Stimulated activated CD8-positive, alpha-beta memory T cell treated with anti-CD3 and anti-CD28 coated beads, Interleukin-4, amount 100 ng/mL, for 24 hours (primary cell): Measurements from ENCODE around the gene MBD3L2B.

Experiments
- DNase-seq: peaks from one replicate; pipeline ENCODE4 v3.0.0-alpha.2; 2020; ENCODE audit warnings: low read depth

The MBD3L2B gene

DNA sequence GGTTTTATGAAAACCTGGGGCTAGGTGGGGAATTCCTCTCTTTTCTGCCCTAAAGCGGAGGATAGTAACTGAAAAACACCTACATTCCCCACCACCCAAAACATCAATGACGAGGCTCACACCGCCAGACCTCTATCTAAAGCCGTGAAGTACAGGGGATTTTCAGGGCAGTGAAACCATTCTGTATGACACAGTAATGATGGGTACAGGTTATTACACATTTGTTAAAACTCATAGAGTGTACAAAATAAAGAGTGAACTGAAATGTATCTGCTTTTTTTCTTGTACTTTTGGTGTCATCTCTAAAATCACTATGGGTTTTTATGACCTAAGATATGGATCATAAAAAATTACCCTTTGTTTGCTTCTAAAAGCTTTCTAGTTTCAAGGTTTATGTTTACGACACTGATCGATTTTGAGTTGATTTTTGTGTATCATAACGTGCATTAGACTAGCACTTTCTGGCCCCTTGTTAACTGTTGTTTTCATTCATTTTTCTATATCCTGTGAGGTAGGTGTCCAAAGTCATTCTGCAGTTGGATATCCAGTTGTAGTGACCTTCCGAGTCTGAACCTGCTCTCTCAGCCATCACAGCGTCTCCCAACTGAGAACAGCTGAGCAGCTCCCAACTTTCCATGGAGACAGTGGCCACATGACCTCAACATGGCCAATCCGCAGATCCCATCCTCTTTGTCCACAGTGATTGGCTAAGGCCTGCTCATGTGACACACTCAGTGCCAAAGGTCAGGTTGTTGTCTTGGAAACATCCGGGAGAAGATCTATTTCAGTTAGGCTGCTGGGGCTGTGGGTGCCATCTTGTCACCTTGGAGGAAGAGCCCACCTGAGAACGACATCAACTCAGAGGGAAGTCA lies 10.3 kb downstream of the MBD3L2B start:
- no peak for DNase-seq

DNA sequence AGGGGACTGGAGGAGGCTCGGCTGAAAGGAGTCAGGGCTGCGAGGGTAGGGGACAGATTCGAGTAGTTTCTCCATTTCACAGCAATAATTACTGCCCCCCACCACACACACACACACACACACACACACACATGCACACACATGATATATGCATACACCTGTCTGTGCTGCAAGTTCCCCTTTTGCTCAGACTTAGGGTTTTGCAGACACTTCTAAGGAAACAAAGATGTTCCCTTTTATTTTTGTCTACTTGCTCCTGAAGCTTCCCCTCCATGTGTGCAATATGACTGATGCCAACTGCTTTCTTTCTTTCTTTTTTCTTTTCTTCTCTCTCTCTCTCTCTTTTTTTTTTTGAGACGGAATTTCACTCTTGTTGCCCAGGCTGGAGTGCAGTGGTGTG lies 13.4 kb downstream of the MBD3L2B start:
- no peak for DNase-seq

DNA sequence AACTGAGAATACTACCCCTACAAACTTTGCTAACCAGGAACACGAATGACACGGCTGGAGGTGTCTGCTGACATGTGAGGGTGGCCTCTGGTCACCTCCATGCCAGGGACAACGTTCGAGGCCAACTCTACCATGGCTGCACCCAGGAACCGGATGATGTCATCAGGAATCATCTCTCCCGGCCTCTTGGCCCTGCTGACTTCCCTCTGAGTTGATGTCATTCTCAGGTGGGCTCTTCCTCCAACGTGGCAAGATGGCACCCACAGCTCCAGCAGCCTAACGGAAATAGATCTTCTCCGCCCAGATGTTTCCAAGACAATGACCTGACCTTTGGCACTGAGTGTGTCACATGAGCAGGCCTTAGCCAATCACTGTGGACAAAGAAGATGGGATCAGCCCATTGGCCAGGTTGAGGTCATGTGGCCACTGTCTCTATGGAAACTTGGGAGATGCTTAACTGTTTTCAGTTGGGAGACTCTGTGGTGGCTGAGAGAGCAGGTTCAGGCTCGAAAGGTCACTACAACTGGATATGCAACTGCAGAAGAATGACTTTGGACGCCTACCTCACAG lies 15.0 kb downstream of the MBD3L2B start:
- no peak for DNase-seq

DNA sequence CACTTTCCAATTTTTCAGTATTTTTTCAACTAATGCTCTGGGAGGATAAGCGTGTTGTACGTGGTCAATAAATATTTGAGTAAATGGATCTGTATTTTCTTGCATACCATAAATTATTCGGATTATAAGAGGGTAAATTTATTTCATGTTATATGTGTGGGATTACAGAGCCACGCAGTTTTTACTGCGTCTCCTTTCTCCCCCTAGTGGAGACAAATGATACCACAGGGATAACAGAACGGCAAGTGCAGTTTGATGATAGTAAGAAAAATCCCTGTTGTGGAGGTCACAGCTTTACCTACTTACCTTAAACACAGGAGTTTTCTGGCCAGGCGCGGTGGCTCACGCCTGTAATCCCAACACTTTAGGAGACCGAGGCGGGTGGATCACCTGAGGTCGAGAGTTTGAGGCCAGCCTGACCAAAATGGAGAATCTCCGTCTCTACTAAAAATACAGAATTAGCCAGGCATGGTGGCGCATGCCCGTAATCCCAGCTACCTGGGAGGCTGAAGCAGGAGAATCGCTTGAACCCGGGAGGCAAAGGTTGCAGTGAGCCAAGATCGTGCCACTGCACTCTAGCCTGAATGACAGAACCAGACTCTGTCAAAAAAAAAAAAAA lies 16.8 kb downstream of the MBD3L2B start:
- DNase-seq: no peak

DNA sequence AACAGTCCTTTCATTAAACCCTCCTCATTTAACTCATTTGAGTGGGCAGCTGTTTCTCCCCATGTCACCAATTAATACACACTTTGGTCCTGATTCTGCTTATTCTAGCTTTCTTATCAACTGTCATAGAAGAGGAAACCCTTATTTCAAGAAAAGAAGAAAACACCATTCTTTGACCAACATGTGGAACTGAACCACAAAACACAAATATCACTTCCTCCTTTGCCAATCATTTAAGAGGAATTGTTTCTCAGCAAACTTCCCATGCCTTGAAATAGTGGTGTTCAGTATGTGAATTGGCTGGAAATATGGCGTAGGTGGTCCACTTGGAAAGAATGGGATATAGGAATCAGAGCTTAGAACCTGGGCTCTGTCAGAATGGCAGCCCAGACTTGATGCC lies 20.4 kb downstream of the MBD3L2B start:
- DNase-seq: no peak

DNA sequence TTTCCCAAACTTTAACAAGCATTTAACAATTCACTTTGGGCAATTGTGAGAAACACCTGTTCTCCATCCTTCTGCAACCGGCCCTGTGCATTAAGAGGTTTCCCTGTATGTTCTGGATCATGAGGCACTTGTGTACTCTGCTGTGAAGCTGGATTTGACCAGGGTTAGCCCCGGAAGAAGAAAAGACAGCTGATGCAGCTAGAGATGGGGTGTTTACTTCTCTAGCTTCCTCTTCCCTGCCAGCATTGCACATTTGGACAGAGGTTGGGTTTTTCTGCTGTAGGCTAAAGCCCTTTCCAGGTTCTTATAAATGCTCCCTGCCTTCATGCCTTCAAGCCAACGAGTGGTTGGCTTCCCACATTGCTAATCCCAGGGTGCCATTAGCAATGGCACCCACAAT lies 20.9 kb downstream of the MBD3L2B start:
- no peak for DNase-seq

DNA sequence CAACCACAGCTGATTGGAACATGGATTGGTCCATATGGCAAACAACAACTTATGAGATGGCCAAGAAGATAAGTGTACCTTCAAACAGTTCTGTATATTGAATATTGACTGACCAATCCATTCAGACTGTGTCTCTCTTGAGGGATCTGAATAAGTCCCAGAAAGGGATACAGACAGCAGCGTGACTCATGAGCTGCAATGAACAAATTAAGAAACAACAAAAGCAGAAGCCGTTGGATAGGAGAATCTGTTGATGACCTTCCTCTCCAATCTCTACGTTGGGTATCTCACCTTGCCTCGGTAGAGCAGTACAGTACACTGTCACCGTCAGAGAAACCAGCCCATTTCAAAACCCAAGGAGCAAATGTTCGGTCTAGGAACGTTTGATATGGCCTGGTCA lies 21.3 kb downstream of the MBD3L2B start:
- DNase-seq: no peak

DNA sequence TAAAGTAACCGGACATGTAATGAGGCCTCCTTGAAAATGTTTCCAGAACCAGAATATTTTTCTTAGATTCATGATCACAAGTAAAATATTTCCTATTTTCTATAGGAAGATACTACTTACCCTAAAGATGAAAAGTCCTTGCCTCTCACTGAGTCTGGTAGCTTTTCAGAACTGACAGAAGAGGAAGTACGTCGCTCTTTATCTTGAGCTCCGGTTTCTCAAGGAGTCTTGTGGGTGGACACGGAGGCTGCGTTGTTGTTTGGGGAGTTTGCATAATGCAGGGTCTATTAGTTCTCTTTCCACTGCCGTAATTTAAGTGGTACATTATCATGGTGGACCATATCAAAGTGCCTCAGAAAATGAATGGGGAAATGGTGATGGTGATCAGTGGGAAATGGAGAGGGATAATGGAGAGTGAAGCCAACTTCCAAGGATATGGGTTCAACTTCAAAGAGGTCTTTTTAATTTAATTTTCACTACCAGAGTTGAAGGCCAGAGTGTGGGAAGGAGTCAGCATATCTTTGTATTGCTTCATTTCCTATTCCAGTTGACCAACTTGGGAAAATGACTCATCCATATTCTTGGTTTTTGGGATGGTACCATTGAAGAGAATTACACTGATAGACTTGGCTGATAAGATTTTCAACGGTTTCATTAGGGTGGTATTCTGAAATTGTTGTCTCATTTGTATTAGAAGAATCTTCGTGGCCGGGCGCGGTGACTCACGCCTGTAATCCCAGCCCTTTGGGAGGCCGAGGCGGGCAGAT lies 23.4 kb downstream of the MBD3L2B start:
- DNase-seq: no peak

DNA sequence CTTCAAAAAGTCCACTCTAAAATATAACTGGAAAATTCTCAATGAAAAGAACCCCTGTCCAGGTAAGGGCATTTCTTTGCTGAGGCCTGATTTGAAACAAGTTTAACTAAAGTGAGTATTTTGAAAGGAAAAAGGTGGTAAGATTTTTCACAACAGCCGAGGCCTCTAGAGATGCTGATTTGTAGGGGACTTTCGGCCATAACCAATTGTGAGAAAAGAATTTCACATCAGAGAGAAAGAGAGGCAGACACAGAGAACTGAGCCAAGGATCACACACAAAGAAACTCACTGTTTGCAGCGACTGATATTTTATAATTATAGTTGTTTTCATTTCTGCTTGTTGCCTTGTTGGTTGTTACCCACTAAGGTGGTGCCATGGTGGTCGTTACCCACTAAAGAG lies 24.4 kb downstream of the MBD3L2B start:
- DNase-seq: no peak

DNA sequence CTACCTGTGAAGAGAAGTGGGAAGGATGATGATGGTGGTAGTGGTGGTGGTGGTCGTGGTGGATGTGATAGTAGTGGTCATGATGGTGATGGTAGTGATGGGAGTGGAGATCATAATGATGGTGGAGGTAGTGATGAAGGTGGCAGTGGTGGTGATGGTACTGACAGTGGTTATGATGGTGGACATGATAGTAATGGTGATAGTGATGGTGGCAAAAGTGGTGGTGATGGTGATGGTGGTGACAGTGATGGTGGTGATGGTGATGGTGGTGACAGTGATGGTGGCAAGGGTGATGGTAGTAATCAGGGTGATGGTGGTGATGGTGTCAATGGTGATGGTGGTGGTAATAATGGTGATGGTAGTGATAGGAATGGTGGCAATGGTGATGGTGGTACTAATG lies 26.2 kb downstream of the MBD3L2B start:
- DNase-seq: no peak

DNA sequence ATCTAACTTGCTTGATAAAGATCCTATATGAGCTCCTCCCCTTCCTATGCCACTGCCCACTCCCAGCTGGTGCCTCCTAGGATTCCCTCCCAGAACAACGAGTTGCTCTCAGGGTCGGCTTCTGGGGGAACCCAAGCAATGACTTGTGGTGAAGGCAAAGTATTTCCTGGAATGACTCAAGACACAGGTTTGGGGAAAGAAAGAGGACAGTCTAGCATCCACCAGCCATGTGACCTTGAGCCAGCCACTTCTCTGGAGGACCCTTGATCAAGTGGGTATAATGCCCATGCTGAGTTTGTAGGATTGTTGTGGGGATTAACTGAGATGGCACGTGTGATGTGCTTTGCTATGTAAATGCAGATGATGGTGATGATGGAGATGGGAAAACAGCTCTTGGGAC lies 33.0 kb downstream of the MBD3L2B start:
- no peak for DNase-seq

DNA sequence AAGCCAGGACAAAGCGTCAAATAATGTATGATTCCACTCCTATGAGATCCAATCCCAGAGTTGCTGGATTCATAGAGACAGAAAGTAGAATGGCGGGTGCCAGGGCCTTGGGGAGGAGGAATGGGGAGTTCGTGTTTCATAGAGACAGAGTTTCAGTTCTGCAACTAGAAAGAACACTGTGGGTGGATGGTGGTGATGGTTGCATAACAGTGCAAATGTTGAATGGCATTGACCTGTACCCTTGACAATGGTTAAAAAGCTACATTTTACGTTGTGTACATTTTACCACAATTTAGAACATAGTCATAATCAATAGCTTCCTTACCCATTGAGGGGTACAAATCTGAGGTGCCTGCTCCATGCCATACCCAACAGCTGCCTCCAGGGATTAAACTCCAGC lies 33.4 kb downstream of the MBD3L2B start:
- no peak for DNase-seq

DNA sequence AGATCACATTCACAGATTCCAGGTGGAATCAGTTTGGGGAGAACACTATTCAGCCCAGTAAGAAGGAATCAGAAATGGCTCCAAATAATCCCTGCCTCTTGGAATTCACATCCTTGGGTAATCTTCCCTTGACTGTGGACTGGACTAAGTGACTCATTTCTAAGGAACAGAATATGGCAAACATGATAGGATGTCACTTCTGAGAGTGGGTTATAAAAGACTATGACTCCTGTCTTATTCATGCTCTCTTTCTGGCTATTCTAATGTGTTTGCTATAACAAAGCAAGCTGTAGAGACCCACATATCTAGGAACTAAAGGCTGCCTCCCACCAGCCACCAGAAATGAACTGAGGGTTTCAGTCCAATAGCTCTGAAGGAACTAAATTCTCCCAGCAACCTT lies 37.8 kb downstream of the MBD3L2B start:
- DNase-seq: no peak

DNA sequence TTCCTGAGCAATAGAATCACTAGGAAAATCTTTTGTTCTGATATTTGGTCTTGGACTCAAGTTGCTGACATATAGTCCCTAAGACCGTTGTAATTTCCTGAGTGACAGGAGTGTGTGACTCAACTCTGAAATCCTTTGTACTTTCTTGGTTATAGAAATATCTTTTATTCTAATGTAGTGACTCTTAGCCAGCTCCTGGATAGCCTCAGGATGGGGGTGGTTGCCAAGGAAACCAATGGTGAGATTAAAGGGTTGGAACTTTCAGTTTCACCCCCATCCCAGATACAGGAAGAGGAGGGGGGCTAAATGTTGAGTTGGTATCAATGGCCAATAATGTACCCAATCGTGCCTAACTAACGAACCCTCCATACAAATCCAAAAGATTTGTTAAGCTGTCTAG lies 41.8 kb downstream of the MBD3L2B start:
- no peak for DNase-seq

DNA sequence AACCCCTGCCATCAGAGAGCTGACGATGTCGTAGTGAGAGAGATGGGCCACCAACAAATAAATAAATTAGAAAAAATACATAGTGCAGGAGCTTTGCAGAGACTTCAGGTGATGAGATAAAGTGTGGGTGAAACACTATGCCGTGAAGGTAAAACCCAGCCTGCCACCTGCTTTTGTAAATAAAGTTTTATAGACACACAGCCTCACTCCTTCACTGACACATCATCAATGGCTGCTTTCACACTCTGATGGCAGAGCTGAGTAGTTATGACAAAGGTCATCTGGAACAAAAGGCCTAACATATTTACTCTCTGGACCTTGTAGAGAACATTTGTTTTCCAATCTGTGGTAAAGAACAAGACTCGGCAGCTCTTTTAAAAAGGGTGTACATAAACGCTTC lies 45.0 kb downstream of the MBD3L2B start:
- DNase-seq: no peak

DNA sequence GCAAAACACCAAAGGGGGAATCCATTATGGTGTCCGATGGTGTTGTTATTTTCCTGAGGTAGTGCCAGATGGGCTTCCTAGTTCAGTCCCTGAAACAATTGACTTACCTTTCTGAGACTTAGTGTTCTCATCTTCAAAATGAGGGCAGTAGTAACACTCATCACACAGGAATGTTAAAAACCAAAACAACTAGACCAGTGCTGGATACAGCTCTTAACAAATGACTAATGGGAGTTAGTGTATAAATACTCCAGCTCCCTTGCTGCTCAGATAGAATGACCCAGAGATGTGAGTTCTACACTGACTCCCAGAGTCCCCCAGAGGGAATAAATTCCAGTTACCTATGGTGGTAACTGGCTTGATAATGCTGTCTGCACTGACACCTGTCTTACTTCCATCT lies 49.9 kb downstream of the MBD3L2B start:
- no peak for DNase-seq

DNA sequence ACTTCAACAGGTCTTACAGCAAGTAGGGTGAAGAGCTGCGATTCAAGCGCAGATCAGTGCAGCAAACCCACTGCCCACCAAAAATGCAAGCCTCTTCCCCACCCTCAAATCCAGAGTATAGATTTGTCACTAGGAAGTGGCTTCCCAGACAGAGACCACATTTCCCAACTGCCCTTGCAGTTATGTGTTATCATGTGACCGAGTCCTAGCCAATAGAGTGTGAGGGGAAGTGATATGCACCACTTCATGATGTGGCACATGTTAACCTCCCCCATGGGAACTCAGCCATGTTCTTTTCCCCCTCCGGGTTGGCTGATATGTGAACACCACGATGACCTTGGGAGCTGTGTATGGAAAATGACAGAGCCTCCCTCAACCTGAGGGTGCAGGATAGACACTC lies 50.8 kb downstream of the MBD3L2B start:
- DNase-seq: no peak

DNA sequence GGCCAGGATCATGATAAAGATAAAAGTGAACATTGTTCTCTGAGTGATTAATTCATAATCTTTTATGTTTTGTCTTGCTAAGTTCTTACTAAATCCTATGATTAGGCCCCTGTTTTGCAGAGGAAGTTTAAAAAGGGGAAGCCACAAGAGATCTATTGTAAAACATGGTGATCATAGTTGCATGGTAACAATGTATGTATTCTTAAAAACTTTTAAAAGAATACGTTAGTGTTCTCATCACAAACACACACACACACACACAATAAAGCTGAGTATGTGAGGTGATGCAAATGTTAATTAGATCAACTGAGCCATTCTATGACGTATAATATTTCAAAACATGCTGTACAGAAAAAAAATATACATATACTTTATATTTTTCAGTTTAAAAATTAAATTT lies 51.2 kb downstream of the MBD3L2B start:
- DNase-seq: no peak

DNA sequence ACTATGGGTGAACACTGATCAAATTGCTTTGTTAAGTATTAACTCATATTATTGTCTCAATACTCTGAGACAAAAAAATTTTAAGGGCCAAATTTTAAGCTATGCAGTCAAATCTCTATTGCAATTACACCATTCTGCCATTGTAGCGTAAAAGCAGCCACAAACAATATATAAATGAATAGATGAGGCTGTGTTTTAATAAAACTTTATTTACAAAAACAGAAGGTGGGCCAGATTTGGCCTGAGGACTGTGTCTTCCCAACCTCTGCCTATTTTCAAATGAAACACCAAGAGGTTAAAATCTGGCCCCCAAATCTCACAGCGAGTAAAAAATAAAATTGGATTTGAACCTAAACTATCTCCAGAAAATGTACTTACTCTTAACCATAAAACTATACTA lies 51.7 kb downstream of the MBD3L2B start:
- DNase-seq: no peak
